Measurements from ENCODE around the gene EFCAB6.

DNA sequence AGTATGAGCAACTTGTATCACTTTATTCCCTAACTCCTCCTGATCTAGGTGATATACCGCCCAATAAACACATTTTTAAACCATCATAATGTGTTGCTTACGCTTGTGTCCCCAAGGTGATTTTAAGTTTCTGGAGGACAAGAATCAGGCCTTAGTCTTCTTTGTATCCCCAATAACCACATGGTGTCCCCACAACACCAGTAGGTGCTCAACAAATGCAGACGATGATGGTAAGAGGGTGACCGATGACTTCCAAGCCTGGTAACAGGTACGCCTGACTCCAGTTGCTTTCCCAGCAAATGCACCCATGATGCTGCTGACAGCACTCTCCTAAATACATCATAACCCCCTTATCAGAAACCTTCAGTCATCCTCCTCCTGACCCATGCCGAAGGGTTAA is 64.2 kb downstream of the EFCAB6 start:
- TF ChIP-seq, protein P1, sequence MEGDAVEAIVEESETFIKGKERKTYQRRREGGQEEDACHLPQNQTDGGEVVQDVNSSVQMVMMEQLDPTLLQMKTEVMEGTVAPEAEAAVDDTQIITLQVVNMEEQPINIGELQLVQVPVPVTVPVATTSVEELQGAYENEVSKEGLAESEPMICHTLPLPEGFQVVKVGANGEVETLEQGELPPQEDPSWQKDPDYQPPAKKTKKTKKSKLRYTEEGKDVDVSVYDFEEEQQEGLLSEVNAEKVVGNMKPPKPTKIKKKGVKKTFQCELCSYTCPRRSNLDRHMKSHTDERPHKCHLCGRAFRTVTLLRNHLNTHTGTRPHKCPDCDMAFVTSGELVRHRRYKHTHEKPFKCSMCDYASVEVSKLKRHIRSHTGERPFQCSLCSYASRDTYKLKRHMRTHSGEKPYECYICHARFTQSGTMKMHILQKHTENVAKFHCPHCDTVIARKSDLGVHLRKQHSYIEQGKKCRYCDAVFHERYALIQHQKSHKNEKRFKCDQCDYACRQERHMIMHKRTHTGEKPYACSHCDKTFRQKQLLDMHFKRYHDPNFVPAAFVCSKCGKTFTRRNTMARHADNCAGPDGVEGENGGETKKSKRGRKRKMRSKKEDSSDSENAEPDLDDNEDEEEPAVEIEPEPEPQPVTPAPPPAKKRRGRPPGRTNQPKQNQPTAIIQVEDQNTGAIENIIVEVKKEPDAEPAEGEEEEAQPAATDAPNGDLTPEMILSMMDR (IDR thresholded peaks at IDR 0.05): no peak
- TF ChIP-seq EZH2 (IDR thresholded peaks at IDR 0.05; ENCODE audit: borderline replicate concordance, insufficient read depth, low read depth, low read length, poor library complexity, severe bottlenecking): no peak
